Epithelial cell of esophagus (primary cell): ENCODE results near the gene NTF3.
A peak's percentile ranks its signal among the peaks of the same experiment; 100 is the strongest.

ENCODE experiments used
- DNase-seq: peaks from one replicate; pipeline ENCODE4 v3.0.0; 2010; ENCODE audit warnings: low read depth
- H3K4me3 ChIP-seq: 2 replicates; pipeline ENCODE4 v1.5.1; 2011; ENCODE audit warnings: mild to moderate bottlenecking, low read length, control low read depth
- TF ChIP-seq, protein P1 (sequence below): IDR thresholded peaks from 2 replicates; pipeline ENCODE4 v1.5.1; 2011; ENCODE audit warnings: low read depth, mild to moderate bottlenecking, low read length, control low read depth, inconsistent platforms; ENCODE audit not compliant: insufficient read depth; ENCODE audit errors: missing control alignments

The NTF3 gene

DNA sequence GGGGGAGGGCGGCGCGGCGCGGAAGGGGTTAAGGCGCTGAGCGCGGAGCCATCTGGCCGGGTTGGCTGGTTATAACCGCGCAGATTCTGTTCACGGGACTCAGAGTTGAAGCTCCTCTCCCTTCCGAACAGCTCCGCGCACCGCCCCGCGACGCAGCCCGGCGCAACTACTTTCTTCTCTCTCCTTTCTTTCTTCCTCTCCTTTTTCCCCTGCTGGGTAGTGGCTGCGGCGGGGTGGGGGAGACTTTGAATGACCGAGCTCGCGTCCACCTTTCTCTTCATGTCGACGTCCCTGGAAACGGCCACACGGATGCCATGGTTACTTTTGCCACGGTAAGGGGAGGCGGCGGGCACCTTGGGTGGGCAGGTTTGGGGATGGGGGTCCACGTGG, at the start of gene NTF3:
Gene NTF3, plus strand, starts transcription at position 98 of the 390 bp plus-strand sequence. Its CDS starts 217 bp downstream, at position 315.
- peak; percentile 17 for DNase-seq
- peak within 1 kb of the TSS; percentile 7 for H3K4me3 ChIP-seq
- TF ChIP-seq, protein P1, sequence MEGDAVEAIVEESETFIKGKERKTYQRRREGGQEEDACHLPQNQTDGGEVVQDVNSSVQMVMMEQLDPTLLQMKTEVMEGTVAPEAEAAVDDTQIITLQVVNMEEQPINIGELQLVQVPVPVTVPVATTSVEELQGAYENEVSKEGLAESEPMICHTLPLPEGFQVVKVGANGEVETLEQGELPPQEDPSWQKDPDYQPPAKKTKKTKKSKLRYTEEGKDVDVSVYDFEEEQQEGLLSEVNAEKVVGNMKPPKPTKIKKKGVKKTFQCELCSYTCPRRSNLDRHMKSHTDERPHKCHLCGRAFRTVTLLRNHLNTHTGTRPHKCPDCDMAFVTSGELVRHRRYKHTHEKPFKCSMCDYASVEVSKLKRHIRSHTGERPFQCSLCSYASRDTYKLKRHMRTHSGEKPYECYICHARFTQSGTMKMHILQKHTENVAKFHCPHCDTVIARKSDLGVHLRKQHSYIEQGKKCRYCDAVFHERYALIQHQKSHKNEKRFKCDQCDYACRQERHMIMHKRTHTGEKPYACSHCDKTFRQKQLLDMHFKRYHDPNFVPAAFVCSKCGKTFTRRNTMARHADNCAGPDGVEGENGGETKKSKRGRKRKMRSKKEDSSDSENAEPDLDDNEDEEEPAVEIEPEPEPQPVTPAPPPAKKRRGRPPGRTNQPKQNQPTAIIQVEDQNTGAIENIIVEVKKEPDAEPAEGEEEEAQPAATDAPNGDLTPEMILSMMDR, result no peak

- H3K4me3 ChIP-seq, result no peak overlapping the region
- TF ChIP-seq, protein P1, result no peak
- no peak for DNase-seq
Observed at GRCh38 chr12:5384015-5384414, 47.9 kb upstream of the NTF3 start.

DNA sequence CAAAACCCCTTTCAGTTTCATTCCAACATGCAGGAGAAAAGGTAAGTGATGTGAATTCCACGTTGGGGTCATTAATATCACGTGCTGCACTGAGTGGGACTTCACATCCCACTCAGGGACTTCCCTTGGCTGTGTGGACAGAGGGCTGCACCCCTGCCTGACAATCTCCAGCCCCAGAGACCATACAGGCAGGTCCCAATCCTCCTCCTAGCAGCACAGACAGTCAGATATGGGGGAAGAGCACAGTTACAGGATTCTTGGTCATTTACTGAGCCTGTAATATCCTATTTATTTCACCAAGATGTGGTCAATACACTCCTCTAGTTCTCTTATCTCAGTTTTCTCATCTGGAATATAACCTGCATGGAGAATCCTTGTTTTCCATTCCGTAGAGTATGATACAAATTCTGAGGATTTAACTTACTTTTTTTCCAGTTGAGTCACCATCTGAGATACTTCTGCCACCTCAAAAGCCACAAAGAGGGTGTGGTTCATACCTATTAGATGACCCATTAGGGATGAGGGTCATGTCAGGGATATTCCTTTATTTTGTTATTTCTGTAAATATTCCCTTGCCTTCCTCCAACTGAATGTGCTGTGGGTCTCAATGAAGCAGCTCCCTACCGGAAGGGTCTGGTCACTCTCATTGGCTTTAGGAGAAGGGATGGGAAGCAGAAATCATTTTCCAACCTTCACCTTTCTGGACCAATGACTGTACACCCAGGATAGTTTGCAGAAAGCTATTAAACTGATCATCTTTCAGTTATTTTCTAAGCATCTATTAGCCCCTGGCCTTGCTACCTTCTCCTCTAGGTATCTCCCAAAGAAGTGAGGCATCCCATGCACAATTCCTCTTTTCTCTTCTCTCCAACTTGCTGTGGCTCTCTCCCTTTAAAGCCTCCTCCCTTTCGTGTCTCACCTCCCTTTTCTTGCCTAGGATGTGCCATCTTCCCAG, 43.0 kb upstream of the NTF3 start:
- H3K4me3 ChIP-seq, result no peak overlapping the region
- TF ChIP-seq, protein P1, result no peak
- DNase-seq, result peak; percentile 51

- TF ChIP-seq, protein P1, result no peak
- DNase-seq, result no peak
- H3K4me3 ChIP-seq, result no peak overlapping the region
Observed at GRCh38 chr12:5390174-5390799, 41.6 kb upstream of the NTF3 start.

DNA sequence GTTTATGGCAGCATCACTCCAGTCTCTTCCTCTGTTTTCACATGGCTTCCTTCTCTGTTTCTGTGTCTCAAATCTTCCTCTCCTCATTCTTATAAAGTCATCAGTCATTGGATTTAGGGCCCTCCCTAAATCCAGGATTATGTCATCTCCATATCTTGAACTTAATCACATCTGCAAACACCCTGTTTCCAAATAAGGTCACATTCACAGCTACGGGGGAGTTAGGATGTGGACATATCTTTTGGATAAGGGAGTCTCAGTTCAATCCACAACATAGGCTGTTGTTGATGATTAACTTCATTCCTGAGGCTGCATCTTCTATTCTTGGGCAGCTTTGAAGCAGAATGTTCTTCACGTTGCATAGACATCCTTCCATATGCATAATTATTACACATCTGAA, 40.3 kb upstream of the NTF3 start:
- TF ChIP-seq, protein P1, result no peak
- DNase-seq, result no peak
- H3K4me3 ChIP-seq, result no peak overlapping the region

DNA sequence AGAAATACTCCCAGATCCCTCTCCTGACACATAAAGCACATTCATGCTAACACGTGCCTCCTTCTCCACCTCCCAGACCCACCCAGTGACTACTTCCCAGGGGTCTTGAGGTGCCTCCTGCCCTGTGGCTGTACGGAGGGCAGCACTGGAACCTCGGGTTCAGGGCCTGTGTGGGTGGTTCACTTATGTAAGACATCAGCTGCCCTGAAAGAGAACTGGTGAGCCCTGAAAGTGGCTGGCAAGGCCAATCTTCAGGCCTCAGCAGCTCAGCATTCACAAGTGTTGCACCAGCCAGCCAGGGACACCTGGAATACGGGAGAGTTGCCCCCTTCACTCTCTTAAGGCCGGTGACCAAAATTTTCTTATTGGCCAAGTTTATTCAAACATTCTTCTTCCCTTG, 38.9 kb upstream of the NTF3 start:
- no peak for DNase-seq
- TF ChIP-seq, protein P1, result no peak
- no peak overlapping the region for H3K4me3 ChIP-seq
